Measurements from ENCODE around the gene POU5F1.
"Not testable (repeated sequence)": the region's sequence is repeated elsewhere in the genome, so short reads cannot be mapped to it uniquely, and the experiment has no call there.

The POU5F1 gene

GRCh38 chr6:31165064-31165832 is 5.2 kb downstream of the POU5F1 start:
- DNase-seq = not testable (repeated sequence)

GRCh38 chr6:31164475-31165063 is 5.9 kb downstream of the POU5F1 start:
- not testable (repeated sequence) for DNase-seq

GRCh38 chr6:31163922-31164321 is 6.6 kb downstream of the POU5F1 start:
- no peak for DNase-seq

GRCh38 chr6:31162463-31163165 is 7.9 kb downstream of the POU5F1 start:
- DNase-seq = no peak

- DNase-seq = no peak
Observed at GRCh38 chr6:31161216-31162126, 9.0 kb downstream of the POU5F1 start.

GRCh38 chr6:31158863-31159855 is 11.3 kb downstream of the POU5F1 start:
- DNase-seq = no peak

GRCh38 chr6:31158140-31158862 is 12.2 kb downstream of the POU5F1 start, which contains the start of gene TCF19:
Gene TCF19 (plus strand): TSS chr6:31158589. CDS start chr6:31159470, 881 bp downstream.
- peak; percentile 99 for DNase-seq

GRCh38 chr6:31157513-31158139 is 12.9 kb downstream of the POU5F1 start, which contains the start of gene CCHCR1:
Gene CCHCR1 (minus strand): TSS chr6:31157802. CDS start chr6:31157600, 202 bp downstream.
- DNase-seq = no peak

GRCh38 chr6:31156641-31157040 is 13.8 kb downstream of the POU5F1 start:
- no peak for DNase-seq

GRCh38 chr6:31154436-31154835 is 16.0 kb downstream of the POU5F1 start:
- no peak for DNase-seq

GRCh38 chr6:31152781-31153180 is 17.7 kb downstream of the POU5F1 start:
- no peak for DNase-seq

GRCh38 chr6:31149827-31150447 is 20.5 kb downstream of the POU5F1 start:
- DNase-seq = no peak

- no peak for DNase-seq
Observed at GRCh38 chr6:31145386-31145785, 25.1 kb downstream of the POU5F1 start.

- no peak for DNase-seq
Observed at GRCh38 chr6:31144970-31145340, 25.5 kb downstream of the POU5F1 start.

GRCh38 chr6:31144296-31144969 is 26.0 kb downstream of the POU5F1 start:
- DNase-seq = no peak

GRCh38 chr6:31143148-31143547 is 27.3 kb downstream of the POU5F1 start:
- DNase-seq = no peak

GRCh38 chr6:31142361-31142761 is 28.1 kb downstream of the POU5F1 start:
- DNase-seq = no peak

- DNase-seq = no peak
Observed at GRCh38 chr6:31140643-31141042, 29.8 kb downstream of the POU5F1 start.

- no peak for DNase-seq
Observed at GRCh38 chr6:31139599-31139998, 30.9 kb downstream of the POU5F1 start.

Data from activated CD8-positive, alpha-beta memory T cell treated with anti-CD3 and anti-CD28 coated beads, Interleukin-2, amount 50 U/mL, for 4 hours (primary cell).